GM18505 (cell line): ENCODE data around the gene ITGB1BP1.

ENCODE experiments used
- ATAC-seq: cut with Tn5 transposase; IDR thresholded peaks from one replicate; pipeline ENCODE4 v1.9.1; 2021; ENCODE audit not compliant: unreplicated experiment
- POLR2A ChIP-seq: IDR thresholded peaks from 4 replicates; pipeline ENCODE4 v1.6.1; 2011; ENCODE audit warnings: borderline replicate concordance; ENCODE audit not compliant: insufficient read depth, insufficient read length; ENCODE audit errors: extremely low read depth

The ITGB1BP1 gene, protein sequence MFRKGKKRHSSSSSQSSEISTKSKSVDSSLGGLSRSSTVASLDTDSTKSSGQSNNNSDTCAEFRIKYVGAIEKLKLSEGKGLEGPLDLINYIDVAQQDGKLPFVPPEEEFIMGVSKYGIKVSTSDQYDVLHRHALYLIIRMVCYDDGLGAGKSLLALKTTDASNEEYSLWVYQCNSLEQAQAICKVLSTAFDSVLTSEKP

DNA sequence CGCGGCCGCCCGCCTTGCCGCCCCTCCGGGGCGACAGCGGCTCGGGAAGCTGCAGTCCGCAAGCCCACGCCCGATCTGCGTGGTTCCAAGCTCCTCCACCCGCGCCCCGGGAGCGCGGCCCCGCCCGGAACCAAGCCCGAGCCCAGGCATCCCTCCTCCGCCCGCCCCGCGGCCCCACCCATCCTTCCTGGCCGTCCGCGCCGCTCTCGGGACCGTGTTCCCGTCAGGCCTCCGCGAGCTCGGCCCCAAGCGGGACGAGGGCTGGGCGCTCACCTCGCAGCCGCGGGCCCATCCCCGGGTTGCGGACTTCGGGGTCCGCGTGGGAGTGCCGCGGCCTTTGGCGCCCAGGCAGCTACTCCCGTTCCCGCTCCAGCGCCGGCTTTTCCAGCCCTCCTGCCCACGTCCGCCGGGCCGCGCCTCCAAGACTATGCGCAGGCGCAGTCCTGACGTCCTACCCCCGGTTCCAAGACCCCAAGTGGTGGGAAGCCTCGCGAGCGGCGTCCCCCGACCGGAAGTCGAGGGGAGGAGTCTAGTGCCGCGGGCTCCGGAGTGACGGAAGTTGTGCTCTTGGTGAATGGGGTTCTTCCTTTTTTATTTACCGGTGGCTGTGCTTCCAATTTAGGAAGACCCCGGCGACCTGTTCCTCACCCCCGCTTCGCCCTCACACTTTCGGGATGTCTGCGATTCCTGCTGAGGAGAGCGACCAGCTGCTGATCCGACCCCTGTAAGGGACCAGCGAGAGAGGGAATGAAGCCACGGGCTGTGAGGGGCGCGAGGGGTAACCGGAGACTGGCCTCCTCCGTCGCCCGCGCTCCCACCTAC lies at the start of gene ITGB1BP1, which contains the start of gene CPSF3:
ITGB1BP1 (minus strand) TSS at position 429 of the 822 bp plus-strand sequence. CDS start 4,831 bp downstream, outside the sequence.
CPSF3 (plus strand) TSS at position 555 of the 822 bp plus-strand sequence; CDS start at position 675, 120 bp downstream.
- peak; percentile 77 for TF ChIP-seq POLR2A
- peak; percentile 77 for ATAC-seq

DNA sequence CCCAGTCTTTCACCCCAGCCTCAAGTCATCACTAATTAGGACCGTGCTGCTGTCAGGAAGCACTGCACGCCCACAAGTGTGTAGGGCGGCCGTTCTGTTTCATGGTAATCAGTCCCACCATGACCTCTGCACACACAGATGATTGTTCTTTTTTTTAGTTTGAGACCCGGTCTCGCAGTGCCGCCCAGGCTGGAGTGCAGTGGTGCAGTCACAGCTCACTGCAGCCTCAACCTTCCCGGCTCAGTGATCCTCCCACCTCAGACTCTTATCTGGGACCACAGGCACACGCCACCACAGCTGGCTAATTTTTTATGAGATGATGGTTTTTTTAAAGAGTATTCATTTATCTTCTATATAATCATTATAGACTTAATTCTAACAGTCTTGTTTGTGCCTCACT lies 49.2 kb upstream of the ITGB1BP1 start:
- no peak for TF ChIP-seq POLR2A
- no peak for ATAC-seq

DNA sequence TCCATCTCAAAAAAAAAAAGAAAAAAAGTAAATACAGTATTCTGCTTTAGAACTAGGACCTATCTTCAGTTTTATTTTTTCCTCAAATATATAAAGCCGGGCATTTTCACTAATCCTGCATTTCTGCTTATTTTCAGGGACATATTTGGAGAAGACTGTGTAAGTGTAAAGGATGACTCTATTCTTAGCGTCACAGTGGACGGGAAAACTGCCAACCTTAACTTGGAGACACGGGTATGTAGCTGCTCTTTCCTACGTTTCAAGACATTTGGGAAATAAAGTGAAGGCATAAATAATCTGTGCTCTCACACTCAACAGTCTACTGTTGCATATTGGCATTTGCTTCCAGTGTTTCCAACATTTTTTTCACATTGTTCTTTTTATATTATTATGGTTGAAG lies 47.9 kb upstream of the ITGB1BP1 start:
- no peak for ATAC-seq
- TF ChIP-seq POLR2A: no peak

- no peak for ATAC-seq
- no peak for TF ChIP-seq POLR2A
Observed at GRCh38 chr2:9467687-9468086, 44.4 kb upstream of the ITGB1BP1 start.

GRCh38 chr2:9466147-9466683 lies 42.9 kb upstream of the ITGB1BP1 start:
- no peak for TF ChIP-seq POLR2A
- ATAC-seq: no peak

DNA sequence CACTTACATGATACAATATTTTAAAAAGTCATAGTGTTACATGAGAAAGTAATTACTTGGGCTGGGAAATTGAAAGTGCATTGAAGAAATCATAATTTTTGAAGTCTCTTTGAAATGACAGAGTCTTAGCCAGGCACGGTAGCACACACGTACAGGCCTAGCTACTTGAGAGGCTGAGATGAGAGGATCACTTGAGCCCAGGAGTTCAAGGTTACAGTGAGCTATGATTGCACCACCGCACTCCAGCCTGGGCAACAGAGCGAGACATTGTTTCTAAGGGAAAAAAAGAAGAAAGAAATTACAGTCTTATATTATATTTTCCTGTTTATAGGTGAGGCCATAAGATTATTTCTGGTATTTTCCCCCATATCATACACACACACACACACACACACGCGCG lies 41.8 kb upstream of the ITGB1BP1 start:
- ATAC-seq: no peak
- TF ChIP-seq POLR2A: no peak

- no peak for ATAC-seq
Observed at GRCh38 chr2:9463698-9464034, 40.3 kb upstream of the ITGB1BP1 start.

GRCh38 chr2:9462886-9463697 lies 39.8 kb upstream of the ITGB1BP1 start:
- TF ChIP-seq POLR2A: no peak
- ATAC-seq: no peak

More at GRCh38 chr2:9463698-9464034, 40.3 kb upstream of the ITGB1BP1 start:
- no peak for TF ChIP-seq POLR2A

DNA sequence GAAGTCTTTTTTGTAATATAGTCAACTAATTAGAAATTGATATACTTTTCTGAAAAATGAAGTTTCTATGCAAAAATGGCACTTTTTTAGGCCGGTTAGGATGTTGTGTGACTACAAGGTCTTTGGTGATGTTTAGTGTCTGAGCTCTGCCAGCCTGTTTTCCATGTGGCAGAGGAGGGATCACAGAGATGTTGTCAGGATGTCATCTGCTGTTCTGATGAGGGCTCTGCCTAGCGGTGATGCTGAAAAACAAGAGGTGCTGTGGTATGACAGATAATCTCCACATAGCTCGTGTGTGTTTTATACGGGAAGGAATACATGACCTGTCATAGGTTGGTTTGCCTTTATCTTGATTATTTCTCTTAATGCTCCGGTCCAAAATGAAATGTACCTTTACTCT lies 39.0 kb upstream of the ITGB1BP1 start:
- TF ChIP-seq POLR2A: no peak
- ATAC-seq: no peak

GRCh38 chr2:9461079-9461478 lies 37.8 kb upstream of the ITGB1BP1 start:
- TF ChIP-seq POLR2A: no peak
- no peak for ATAC-seq

- TF ChIP-seq POLR2A: no peak
- no peak for ATAC-seq
Observed at GRCh38 chr2:9460441-9461017, 37.2 kb upstream of the ITGB1BP1 start.

DNA sequence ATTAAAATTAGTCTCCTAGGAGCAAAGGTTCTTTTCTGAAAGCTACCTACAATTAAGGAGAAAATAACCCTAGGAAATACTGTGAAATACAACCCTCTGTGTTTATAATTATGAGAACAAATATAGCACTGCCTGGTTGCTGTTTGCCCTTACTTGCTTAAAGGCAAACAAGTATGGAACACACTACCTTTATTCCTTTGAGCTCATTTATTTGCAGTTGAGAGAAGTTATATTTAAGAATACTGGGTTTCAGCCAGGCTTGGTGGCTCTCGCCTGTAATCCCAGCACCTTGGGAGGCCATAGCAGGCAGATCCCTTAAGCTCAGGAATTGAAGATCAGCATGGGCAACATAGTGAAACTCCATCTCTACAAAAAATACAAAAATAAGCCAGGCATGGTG lies 27.9 kb upstream of the ITGB1BP1 start:
- ATAC-seq: no peak
- TF ChIP-seq POLR2A: no peak

- no peak for TF ChIP-seq POLR2A
- no peak for ATAC-seq
Observed at GRCh38 chr2:9445089-9445488, 21.8 kb upstream of the ITGB1BP1 start.
